ENCODE results near the gene CALHM1. TPM values are rescaled to one million over a fixed set of nuclear protein-coding genes. Genes with fewer than 3 reads are reported as not detected.

The CALHM1 gene
- total and polyA plus RNA-seq, 2 of the 13 experiments (the other 11 are each of a cell fraction or from before 2014, with no cell fraction given): 0.04 TPM; not detected in 1

DNA sequence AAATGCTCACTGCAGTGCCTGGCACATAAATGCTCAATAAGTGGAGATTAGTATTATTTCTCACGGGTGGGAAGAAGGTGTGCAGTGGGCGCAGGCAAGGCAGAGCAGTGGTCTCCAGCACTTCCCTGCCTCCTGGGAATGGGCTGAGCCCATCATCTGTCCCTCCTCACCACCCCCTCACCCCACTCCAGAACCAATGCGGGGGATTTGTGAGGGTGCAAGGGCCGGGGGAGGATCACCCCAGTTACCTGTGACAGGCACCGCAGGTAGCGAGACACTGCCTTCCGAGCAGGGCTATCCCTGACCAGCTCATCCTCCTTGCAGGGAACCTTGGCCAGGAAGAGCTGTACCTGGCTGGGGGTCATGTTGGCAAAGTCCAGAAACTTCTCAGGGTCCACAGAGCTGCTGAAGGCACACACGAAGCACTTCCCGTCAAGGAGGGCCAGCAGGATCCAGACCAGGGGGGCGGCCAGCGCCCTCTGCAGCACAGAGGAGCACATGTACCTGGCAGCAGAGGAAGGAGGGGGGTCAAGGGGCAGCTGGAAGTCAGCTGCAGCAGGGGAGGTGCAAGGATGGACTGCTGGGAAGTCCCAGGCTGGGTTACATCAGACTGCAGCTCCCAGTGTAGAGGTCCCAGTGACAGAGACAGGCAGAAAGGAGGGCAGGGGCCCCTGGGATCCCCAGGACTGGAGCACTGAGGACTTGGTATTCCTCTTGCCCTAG lies 17.5 kb upstream of the CALHM1 start (continued):
- TF ChIP-seq TFAP4 (IDR thresholded peaks at IDR 0.05; ENCODE audit: borderline replicate concordance, low read depth) (peak; percentile 87), ZNF460 (CRISPR knock-in tag; IDR thresholded peaks at IDR 0.05; ENCODE audit: borderline replicate concordance) (no peak), ZNF235 (CRISPR knock-in tag; IDR thresholded peaks at IDR 0.05; ENCODE audit: borderline replicate concordance) (0 out of 2 replicates have a peak, but pooled peaks have one; percentile 33), ZXDC (CRISPR knock-in tag; IDR thresholded peaks at IDR 0.05) (no peak), ZNF354B (CRISPR knock-in tag; IDR thresholded peaks at IDR 0.05) (no peak), SATB2 (CRISPR knock-in tag; IDR thresholded peaks at IDR 0.05) (no peak), ZNF549 (CRISPR knock-in tag; IDR thresholded peaks at IDR 0.05) (no peak), NR2C2 (CRISPR knock-in tag; IDR thresholded peaks at IDR 0.05; ENCODE audit: borderline replicate concordance) (0 out of 2 replicates have a peak, but pooled peaks have one; percentile 23), THAP11 (CRISPR knock-in tag; IDR thresholded peaks at IDR 0.05) (0 out of 2 replicates have a peak, but pooled peaks have one; percentile 27), EEA1 (CRISPR knock-in tag; IDR thresholded peaks at IDR 0.05; ENCODE audit: borderline replicate concordance) (no peak), GATA4 (IDR thresholded peaks at IDR 0.05; ENCODE audit: borderline replicate concordance, low read depth) (no peak), ZNF614 (CRISPR knock-in tag; IDR thresholded peaks at IDR 0.05; ENCODE audit: borderline replicate concordance) (no peak), NR2F6 (IDR thresholded peaks at IDR 0.05) (no peak), NR2F6 (CRISPR knock-in tag; IDR thresholded peaks at IDR 0.05) (peak; percentile 24; the same call in 1 of the 2 replicates), ATF4 (CRISPR knock-in tag; IDR thresholded peaks at IDR 0.05) (peak in 1 of 2 experiments; percentile 73; a peak in 2 of 4 replicates)
- TF ChIP-seq, protein P1, sequence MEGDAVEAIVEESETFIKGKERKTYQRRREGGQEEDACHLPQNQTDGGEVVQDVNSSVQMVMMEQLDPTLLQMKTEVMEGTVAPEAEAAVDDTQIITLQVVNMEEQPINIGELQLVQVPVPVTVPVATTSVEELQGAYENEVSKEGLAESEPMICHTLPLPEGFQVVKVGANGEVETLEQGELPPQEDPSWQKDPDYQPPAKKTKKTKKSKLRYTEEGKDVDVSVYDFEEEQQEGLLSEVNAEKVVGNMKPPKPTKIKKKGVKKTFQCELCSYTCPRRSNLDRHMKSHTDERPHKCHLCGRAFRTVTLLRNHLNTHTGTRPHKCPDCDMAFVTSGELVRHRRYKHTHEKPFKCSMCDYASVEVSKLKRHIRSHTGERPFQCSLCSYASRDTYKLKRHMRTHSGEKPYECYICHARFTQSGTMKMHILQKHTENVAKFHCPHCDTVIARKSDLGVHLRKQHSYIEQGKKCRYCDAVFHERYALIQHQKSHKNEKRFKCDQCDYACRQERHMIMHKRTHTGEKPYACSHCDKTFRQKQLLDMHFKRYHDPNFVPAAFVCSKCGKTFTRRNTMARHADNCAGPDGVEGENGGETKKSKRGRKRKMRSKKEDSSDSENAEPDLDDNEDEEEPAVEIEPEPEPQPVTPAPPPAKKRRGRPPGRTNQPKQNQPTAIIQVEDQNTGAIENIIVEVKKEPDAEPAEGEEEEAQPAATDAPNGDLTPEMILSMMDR (CRISPR knock-in tag; IDR thresholded peaks at IDR 0.05): peak; percentile 72

Measured in HepG2 (cell line).